NCI-H2196 (cell line): Measurements from ENCODE around the gene TOMM40L.

Source experiments
- DNase-seq: peaks from one replicate; lab custom pipeline; 2025; ENCODE audit not compliant: unreplicated experiment; lab: John Stamatoyannopoulos, UW

TOMM40L gene

DNA sequence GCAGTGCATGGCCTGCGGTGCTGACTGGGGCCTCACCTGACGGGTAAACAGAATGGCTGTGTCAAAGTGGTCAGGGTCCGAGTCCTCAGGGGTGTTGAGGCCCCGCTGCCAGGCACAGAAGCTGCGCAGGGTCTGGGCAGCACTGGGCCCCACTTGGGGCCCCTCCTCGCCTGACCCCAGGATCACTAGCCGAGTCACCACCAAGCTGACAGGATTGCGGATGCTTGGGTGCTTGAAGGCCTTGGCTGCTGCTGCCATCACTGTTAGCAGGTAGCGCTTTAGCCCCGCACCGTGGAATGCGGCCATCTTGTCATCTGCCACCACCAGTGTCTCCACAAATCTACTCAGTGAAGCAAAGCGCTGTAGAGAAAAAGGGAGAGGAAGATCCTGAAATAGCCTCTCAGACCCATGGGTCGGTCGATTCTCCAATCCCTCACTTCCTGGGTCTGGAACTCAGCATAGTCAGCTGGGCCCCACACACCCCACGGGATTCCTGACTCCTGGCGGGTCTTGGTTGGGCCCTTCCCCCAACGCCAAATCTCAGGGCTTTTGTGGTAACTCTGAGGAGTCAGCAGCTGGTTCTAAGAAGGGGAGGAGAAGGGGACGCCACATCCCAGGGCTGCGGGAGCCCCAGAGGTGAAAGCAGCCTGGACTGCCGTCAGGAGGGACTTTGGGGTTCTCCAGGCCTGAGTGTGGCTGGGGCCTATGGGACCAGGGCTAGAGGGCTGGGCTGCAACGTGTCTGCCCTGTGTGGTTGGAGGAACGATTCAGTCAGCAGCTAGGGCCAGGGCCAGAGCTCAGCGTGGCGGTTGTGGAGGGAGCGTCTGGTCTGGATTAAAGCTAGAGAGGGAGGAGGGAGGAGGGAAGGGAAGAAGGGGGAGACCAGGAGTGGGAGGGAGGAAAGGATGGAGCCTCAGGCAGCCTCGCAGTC lies 29.1 kb upstream of the TOMM40L start:
- DNase-seq: no peak

- DNase-seq: no peak
Measured at GRCh38 chr1:161197560-161198193, 28.2 kb upstream of the TOMM40L start.

- peak; percentile 48 for DNase-seq
Measured at GRCh38 chr1:161198194-161198896, 27.5 kb upstream of the TOMM40L start.

DNA sequence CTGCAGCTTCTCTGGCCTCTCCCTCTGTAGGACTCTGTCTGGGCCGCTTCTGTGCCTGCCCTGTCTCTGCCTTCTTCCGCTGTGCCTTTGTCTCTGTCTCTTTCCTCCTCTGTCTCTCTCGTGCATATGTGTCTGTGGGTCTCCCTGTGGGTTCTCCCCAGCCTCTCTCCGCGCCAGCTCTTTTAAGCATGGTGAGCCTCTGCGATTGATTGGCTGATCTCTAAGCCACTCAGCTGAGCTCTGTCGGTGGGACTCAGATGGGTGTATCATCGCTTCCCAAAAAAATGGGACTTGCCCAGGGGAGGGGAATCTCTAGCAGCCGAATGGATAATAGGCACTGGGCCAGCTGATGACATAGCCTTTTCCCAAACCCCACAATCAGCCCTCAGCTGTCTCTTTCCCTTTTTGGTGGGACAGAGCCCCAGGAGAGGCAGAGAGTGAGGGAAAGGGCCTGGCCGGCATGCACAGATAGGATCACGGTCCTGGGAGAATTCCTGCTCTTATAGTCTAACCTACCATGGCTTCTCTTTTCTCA lies 26.9 kb upstream of the TOMM40L start, which contains the start of gene ADAMTS4:
Gene ADAMTS4 (minus strand): TSS at position 158 of the 535 bp plus-strand sequence. CDS start 427 bp downstream, outside the sequence.
- no peak for DNase-seq

GRCh38 chr1:161199506-161200139 lies 26.2 kb upstream of the TOMM40L start:
- no peak for DNase-seq

DNA sequence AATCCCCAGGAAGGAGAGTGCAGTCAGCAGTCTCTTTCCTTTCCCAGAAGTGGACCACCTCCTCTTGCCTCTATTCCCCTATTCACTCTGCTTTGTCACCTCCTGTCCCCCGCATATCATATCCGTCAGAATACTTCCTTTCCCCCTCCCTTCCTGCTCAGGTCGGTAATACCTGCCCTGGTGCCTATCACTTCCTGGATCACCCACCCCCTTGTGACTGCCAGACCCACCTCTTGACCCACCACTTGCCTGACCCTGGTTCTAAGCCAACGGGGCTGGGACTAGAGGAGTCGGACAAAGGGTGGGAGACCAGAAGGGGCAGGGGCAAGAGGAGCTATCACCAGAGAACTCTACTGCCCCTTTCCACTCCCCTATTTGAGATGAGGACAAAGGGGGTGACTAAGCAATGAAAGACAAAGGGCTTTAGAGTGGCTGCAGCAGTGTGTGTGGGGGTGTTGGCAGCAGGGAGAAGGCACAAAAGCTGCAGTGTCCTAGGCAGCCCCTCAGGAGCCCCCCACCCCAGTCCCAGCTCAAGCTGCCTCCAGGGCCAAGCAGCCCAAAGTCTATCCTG lies 25.4 kb upstream of the TOMM40L start:
- DNase-seq: no peak

GRCh38 chr1:161200992-161201835 lies 24.6 kb upstream of the TOMM40L start:
- no peak for DNase-seq

- DNase-seq: peak; percentile 98
Measured at GRCh38 chr1:161201836-161202712, 23.8 kb upstream of the TOMM40L start, which contains the start of gene NDUFS2. Gene NDUFS2 (plus strand): TSS chr1:161202367. CDS start chr1:161202386, 19 bp downstream.

- DNase-seq: no peak
Measured at GRCh38 chr1:161206411-161207140, 19.3 kb upstream of the TOMM40L start.

- no peak for DNase-seq
Measured at GRCh38 chr1:161207173-161207572, 18.7 kb upstream of the TOMM40L start.

GRCh38 chr1:161209790-161210409 lies 16.0 kb upstream of the TOMM40L start:
- peak; percentile 90 for DNase-seq

- DNase-seq: no peak
Measured at GRCh38 chr1:161214369-161214768, 11.5 kb upstream of the TOMM40L start.

DNA sequence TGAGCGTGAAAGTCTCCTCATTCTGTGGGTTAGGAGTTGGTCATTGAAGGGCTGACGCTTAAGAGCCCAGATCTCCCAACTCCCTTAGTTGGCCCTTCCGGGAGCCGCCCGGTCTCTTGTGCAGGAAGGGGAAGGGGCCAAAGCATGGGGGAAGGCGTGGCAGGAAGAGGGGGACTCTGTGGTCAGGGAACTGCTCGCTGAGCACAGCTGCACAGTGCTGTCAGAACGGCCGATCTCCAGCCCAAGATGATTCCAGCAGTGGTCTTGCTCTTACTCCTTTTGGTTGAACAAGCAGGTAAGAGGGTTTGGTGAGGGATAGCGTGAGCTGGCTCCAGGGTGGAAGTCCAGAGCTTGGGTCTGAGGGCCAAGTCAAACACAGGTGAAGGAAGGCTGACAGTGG lies 10.8 kb upstream of the TOMM40L start, which contains the start of gene FCER1G:
Gene FCER1G (plus strand): TSS at position 220 of the 400 bp plus-strand sequence. CDS start 27 bp downstream, at position 247.
- no peak for DNase-seq

DNA sequence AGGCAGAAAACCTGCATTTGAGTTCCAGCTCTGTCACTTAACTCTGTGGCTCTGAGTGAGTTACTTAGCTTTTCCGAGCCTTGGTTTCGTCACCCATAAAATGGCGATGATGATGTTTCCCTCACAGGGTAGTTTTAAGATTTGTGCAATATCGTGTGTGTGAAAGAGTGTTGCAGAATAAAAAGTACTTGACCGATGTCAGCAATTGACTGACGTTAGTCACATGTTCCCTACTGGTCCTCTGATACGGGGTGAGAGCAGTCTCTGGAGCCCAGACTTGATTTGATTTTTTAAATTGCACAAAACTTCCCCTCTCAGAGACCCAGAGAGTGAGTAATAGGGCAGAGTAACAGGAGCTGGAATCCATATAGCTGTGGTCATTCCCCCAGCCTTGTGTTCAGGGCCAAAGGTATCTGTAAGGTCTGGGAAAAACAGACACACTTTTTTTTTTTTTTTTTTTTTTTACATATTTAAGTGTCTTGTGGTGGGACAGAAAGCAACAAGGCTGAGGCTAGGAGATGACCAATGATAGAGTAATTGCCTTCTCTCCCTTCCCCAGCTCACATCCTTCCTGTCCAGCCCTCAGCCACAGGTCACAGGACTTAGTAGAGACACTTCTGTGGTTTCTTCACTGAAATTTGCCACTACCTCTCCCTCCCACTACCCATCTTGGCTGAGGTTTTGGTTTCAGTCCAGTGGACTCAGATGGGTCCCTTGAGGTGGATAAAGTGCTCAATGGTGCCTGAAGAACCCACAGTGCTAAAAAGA lies 8.7 kb upstream of the TOMM40L start:
- DNase-seq: no peak

DNA sequence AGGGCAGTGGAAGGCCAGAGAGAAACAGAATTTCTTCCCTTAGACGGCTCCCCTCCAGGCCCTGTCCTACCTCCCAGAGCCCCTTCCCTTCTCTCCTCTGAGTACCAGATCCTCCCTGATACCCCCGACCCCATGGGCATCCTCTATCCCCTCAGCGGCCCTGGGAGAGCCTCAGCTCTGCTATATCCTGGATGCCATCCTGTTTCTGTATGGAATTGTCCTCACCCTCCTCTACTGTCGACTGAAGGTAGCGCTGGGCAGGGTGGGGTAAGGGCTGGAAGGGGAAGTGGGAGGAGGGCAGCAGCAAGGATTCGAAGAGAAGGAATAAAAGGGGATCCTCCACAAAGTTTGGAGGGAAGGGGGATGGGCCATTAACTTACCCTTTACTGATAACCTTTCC lies 8.0 kb upstream of the TOMM40L start:
- DNase-seq: no peak

- no peak for DNase-seq
Measured at GRCh38 chr1:161218301-161219077, 7.4 kb upstream of the TOMM40L start.
